CD4-positive, alpha-beta T cell treated with Interferon alpha-2 for 1 hour (primary cell): ENCODE data around the gene PXK.
"Not testable (repeated sequence)": the region's sequence is repeated elsewhere in the genome, so short reads cannot be mapped to it uniquely, and the experiment has no call there.

Source experiments
- DNase-seq, 2 donors: peaks; one replicate each; pipeline ENCODE4 v3.0.0-alpha.2; 2020 to 2022

The PXK gene

DNA sequence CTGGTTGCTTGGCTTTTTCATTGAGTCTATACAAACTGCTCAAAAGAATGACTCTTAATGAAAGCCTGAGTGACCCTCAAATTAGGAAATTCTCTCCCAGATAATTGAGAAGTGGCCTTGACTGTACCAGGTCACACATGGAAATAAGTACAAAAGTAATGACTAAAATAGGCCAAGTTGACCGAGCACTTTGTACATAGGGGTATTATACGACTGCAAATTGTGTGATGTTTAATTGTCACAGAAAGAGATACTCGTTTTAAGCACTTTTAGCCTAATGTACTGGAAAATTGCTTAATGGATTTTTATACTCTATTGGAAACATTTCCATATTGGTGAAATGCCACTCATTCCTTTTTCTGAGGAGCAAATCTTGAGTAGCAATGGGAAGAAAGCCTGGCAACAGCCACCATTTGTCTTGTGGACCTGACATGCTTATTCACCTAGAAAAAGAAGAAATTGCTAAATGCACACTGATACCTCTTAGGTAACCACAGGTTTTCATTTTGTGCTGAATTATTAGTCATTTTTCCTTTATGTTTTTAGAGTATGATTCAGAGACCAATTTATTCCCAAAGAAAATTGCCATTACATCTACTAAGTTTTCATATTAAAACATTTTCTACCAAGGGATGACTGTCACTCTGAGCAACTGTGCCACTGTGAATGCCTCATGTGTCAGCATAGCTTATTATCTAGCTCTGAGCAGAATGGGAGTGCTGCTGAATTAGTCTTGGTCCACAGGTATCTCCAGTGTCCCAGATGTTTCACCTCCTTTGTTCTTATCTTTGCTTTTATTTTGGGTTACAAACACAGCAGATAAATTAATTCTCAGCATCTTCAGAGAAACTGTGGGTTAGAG is 8.9 kb upstream of the PXK start:
- no peak for DNase-seq

DNA sequence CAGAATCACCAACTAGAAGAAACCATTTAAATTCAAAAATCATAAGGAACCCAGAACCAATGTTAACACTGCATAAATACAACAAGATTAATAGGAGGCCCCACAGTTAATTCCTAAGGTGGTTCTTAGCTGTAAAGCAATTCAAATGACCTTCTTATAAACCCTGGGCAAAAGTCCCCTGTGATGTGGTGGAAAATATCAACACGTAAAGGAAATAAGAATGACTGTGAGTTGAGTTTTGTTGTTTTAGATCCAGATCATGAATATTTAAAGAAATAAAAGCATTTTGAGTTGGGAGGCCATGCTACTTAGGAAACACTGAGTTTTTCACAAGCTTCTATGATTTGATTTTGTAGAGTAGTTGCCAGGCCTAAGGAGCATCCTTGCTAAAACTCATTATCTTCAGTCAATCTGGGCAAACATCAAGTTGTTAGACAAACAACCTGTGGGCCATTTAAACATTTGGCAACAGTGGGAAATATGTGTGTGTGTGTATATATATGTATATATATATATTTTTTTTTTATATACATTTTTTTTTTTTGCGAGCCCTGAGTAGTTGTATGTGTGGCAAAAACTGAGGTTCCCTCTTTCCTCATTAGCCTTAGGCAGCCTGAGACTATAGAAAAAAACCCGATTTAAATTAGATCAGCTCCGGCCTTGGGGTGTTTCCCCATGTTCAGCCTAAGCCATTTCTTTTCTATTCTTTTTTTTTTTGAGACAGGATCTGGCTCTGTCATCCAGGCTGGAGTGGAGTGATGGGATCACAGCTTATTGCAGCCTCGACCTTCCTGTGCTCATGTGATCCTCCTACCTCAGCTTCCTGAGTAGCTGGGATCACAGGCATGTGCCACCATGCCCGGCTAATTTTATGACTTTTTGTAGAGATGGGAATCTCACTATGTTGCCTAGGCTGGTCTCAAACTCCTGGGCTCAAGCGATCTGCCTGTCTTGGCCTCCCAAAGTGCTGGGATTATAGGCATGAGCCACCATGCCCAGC is 8.0 kb upstream of the PXK start:
- DNase-seq, result peak in 1 of 2 donors; percentile 25

DNA sequence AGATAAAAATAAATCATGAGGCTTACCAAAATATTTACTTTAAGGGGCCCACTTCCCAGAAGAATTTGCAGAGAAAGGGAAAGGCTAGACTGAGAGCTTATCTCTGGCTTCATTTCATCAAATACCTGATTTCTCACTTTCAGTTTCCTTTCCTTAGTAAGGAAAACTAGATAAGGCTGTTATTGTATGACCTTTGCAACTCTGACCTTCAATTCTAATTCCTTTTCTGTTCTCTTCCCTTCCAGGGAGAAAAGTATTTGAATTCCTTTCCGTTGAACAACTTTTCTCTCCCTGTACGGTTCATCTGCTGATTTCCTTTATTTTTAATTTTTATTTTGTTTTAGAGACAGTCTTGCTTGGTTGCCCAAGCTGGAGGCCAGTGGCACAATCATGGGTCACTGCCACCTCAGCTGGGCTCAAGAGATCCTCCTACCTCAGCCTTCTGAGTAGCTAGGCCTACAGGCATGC is 7.1 kb upstream of the PXK start:
- no peak for DNase-seq

DNA sequence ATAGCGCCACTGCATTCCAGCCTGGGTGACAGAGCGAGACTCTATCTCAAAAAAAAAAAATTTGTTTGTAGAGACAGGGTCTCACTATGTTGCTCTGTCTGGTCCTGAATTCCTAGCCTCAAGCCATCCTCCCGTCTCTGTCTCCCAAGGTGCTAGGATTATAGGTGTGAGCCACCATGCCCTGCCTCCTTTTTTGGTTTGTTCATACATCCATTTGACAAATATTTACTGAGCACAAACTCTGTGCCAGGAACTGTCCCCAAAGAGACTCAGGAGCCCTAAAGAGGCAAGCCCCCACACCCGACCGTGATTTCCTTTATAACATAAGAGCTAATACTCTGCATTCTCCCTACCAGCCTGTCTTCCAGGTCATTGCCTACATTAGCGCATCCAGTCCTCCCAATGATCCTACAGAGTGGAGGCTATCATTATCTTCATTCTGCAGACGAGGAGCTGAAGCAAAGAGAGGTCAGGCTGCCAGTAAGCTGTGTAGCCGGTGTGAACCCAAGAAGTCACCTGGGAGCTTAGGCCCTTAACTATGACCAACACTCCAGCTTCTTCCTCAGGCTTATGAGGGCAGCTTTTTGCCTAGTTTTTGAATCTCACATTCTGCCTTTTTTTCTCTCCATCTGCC is 6.3 kb upstream of the PXK start:
- DNase-seq, result no peak

DNA sequence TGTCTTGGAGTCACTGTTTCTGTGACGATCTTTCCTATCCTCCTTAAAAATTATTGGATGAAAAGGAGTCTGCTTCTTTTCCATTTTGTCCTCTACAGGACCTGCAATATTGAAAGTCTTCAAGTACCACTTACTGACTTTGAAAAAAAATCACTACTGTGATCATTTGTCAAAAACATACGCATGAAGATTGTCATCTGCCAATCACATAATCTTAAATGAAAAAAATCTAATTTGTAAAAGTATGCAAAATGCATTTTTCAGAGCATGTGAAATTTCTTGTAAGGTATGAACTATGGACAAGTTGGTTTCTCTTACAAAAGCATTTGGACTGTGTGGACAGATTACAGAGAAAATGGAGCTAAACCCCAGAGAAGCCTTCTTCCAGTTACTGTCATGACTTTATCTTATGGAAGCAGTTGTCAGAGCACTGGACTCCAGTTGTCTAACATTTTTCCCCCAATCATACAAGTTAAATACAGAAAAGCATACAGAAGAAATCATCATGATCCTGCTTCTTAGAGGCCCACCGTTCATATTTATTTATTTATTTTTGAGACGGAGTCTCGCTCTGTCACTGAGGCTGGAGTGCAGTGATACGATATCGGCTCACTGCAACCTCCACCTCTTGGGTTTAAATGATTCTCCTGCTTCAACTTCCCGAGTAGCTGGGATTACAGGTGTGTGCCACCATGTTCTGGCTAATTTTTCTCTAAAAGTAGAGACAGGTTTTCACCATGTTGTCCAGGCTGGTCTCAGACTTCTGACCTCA is 3.4 kb upstream of the PXK start:
- no peak for DNase-seq

DNA sequence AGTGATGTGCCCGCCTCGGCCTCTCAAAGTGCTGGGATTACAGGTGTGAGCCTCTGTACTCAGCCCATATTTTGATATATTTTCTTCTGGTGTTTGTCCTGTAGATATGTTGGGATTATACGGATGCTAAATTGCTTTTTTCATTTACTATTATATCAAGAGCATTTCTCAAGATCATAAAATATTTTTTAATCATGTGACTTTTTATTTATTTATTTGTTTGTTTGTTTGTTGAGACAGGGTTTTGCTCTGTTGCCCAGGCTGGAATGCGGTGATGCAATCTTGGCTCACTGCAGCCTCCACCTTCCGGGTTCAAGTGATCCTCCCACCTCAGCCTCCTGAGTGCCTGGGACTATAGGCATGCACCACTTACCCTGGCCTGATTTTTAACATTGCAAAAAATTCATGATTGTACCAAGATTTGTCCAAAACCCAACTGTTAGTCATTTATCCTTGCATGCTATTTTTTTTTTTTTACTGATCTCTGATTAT is 2.7 kb upstream of the PXK start:
- no peak for DNase-seq

DNA sequence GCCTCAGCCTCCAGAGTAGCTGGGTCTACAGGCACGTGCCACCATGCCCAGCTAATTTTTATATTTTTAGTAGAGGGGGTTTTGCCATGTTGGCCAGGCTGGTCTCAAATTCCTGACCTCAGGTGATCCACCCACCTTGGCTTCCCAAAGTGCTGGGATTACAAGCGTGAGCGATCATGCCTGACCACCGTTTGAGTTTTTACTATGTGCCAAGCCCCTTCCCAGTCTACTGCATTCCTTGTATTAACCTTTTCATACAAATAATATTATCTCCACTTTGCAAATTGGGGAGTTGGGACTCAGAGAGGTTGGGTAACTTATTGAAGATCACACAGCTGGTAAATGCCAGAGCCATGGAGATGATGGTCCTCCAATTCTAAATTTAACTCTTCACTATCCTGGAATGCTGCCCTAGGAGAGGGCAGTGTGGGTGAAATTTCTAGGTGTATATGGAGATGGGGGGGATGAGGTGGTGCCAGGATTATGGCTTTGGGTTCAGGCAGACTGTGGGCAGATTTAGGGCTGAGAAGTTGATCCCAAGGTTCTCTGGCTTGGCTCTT is 1.0 kb upstream of the PXK start:
- no peak for DNase-seq

DNA sequence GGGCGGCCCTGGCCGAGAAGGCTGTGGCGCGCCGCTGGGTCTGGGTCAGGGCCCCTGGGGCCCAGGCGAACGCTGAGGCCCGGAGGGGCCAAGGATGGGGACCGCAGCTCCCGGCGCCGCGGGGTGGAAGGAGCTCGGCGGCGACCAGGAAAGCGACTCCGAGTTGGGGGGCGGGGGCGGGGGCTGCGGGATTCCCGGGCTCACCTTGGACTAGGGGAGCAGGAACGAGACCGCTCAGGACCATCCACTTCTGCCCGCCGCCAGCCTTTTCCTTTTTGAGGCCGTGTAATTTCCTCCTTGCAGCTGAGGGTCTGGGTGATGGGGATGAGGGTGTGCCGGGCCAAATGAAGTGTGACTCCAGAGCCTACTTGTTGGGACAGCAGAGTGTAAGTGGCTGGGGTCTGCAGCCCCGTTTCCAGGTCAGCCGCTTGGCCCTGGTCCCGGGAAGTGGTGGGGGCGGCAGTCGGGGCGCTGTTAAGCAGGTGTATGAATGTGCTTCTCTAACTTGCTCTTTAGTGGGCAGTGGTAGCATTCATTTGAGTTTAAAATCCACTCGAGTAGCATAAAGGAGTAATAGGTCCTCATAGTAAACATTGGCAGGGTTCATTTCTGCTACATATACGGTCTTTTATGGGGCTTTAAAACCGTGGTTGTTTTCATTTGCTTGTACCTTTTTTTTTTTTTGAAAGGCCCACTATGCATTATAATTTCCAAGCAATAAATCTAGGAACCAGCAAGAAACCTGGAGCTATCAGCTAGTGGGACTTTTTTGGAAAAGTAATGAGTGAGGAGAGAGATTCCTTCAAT is 717 bp downstream of the PXK start:
- peak in 1 of 2 donors; percentile 33 for DNase-seq

DNA sequence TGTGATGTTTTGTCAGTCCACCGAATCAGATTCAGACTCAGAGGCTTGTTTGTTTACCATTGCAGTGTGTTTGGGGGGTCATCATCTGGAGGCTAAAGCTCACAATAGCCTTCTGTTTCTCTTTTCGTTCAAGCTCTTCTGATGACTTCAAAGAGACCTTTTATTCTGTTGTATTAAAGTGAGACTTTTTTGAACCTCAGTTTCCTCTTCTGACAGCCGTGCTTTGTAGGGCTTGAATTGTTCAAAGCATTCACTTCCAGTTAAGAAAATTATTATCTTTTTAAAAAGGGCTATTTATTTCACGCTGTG is 1.3 kb downstream of the PXK start:
- DNase-seq, result no peak

DNA sequence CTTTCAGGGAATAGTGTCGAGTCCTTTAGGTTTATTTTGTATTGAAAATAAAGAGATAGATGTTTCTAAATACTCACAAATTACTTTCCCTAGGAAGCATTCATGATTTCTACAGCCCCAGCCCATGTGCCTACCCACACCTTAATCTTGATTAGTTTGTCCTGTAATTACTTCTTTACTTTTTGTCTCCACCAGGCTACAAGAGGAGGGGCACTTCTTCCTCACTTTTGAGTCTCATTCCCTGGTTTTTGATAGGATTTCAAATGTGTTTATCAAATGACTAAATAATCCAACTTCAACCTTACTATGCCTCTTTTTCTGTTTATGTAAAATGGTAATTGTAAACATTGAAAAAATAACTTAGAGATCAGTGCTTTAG is 1.8 kb downstream of the PXK start:
- no peak for DNase-seq

DNA sequence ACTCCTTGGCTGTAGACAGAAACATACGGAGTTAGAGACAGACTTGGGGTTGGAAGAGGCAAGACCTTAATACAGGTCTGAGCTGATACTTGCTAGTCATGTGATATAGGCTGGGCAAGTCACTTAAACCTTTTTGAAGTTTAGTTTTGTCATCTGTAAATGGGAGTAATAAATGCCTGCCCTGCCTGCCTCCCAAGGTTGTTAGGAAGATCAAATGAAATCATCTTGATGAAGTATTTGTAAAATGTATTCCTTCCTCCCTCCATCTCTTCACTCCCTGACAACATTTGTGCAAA is 2.9 kb downstream of the PXK start:
- no peak for DNase-seq

DNA sequence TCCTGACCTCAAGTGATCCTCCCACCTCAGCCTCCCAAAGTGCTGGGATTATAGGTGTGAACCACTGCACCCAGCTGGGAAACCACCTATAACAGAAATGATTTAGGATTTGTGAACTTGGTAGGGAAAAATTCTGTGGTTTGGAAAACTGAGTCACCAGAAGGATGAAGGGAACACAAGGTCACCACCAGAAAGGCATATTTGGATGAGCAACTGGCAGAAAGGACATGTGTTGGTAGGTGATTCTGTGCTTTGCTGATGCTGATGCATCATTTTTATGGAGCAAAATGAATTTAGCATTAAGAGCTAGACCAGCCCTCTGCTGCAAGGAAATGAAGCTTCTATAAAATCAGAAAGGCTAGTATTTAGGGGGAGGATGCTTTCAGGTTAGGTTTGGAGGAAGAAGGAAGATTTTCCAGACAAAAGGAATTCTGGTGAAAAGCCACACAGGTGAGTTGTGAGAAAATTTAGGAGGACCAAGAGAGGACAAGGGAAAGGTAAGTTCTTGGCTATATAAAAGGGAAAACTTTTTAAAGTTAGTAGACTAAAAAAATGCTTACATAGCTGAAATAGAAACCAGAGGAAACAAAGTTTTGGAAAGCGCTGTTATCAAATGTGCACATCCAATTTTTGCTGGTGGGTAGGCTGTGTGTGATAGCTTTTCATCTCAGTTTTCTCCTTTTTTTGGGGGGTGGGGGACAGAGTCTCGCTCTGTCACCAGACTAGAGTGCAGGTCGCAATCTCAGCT is 3.6 kb downstream of the PXK start:
- no peak for DNase-seq

DNA sequence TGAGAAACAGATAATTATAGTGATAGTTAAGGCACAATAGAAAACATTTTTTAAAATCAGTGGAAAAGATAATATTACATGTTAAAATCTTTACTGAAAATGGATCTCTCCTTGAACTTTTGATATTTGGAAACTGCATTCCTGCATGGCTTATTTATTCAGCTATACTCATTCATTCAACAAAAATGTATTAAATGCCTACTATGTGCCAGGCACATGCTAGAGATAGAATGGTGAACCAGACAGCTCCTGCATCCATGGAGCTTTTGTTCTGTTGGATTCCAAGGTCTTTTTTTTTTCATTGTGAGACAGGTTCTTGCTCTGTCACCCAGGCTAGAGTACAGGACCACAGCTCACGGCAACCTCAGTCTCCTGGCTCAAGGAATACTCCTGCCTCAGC is 4.5 kb downstream of the PXK start:
- DNase-seq, result no peak

DNA sequence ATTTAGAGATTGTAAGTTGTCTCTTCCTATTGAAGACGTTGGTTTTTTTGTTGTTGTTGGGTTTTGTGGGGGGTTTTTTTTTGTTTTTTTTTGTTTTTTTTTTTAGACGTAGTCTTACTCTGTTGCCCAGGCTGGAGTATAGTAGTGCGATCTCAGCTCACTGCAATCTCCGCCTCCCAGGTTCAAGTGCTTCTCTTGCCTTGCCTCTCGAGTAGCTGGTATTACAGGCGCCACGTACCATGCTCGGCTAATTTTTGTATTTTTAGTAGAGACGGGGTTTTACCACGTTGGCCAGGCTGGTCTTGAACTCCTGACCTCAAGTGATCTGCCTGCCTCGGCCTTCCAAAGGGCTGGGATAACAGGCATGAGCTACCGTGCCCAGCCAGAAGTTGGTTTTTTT is 6.5 kb downstream of the PXK start:
- DNase-seq, result not testable (repeated sequence)

DNA sequence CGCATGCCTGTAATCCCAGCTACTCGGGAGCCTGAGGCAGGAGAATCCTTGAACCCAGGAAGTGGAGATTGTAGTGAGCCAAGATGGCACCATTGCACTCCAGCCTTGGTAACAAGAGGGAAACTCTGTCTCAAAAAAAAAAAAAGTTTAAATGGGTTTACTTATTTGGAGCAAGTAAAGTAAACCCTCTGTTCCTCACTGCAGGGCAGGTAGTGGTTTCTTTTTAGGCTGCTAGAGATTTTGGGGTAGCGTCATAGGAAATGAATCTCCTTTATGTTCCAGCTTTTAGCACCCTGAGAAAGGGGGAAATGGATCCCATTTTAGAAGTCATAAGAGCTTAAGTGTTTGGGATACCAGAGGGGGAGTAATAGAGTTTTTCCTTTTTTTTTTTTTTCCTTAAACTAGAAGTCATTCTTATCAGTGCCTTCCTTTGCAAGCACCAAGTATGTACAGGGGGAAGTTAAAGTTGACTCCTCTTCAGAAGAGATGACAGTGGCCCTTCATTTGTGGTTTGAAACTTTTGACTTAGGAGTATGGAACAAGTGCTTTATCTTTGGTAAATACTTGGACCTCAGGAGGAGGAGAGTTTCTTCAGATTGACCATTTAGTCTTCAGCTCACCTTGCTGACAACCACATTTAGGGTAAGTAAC is 8.0 kb downstream of the PXK start:
- DNase-seq, result no peak

DNA sequence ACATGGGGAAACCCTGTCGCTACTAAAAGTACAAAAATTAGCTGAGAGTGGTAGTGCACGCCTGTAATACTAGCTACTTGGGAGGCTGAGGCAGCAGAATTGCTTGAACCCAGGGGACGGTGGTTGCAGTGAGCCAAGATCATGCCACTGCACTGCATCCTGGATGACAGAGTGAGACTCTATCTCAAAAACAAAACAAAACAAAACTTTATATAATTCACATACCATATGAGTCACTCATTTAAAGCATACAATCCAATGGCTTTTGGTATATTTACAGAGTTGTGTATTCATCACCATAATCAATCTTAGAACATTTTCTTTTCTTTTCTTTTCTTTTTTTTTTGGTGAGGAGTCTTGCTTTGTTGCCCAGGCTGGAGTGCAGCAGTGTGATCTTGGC is 8.7 kb downstream of the PXK start:
- DNase-seq, result no peak

DNA sequence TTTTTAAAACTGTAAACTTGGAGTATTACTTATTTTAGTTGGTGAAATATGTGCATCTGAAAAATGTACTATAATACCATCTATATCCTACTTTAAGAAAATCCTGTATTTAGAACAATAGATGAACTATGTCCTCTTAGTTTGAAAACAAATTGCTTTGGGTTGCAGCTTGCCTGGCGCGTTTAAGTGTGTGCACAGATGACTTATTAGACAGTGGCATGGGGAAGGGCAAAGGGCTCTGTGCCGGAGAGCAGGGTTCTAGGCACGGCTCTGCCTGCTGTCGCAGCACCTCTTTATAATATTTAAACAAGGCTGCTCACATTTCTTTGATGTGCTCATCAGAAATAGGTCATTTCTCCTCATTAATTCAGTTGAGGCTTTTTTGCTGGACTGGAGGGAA is 10.0 kb downstream of the PXK start:
- no peak for DNase-seq

DNA sequence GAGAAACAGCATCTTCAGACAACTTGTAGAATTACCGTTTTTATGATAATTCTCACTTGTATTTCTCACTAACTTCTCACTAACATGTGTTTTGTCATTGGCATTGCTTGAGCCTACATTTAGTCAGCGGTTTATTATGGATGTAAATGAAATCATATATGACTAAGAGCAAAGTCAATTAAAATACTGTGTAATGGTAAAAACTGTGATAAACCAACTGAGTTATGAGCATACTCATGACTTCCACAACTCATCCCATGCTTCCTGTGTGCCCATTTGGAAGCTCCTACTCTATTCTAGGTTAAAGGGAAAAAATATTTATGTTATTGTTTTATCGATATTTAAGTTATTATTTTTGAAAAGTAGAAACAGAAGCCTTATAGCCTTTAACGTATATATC is 12.8 kb downstream of the PXK start:
- DNase-seq, result no peak

DNA sequence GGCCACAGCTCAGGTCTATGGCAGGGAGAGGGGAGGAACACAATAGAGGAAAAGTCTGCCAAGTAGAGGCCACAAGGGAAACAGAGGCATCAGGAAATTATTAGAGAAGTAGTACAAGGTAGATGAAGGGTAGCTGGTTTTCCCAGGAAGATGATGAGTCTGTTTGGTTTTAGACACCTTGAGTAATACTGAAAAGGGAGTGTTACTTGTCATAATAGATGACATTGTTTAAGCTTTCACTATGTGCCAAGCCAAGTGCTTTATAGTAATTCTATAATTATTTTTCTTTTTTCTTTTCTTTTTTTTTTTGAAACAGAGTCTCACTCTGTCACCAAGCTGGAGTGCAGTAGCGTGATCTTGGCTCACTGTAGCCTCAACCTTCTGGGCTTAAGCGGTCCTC is 13.7 kb downstream of the PXK start:
- DNase-seq, result no peak

DNA sequence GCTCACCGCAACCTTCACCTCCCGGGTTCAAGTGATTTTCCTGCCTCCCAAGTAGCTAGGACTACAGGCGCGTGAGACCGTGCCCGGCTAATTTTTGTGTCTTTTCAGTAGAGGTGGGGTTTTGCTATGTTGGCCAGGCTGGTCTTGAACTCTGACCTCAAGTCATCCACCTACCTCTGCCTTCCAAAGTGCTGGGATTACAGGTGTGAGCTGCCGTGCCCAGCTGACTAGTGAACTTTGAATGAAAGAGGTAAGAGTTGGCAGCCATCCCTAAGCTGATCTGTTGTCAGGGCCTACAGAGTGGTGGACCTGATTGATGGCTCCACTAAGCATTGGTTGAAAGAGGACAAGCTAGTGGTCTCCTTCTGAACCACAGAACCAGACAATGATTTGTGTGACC is 15.3 kb downstream of the PXK start:
- DNase-seq, result no peak
